ENCODE results near the gene DCTN4.

The DCTN4 gene

GRCh38 chr5:150731669-150732242 lies 27.1 kb downstream of the DCTN4 start:
- DNase-seq: no peak

GRCh38 chr5:150729859-150730258 lies 29.0 kb downstream of the DCTN4 start:
- DNase-seq: no peak

GRCh38 chr5:150723845-150724244 lies 35.0 kb downstream of the DCTN4 start:
- DNase-seq: no peak

GRCh38 chr5:150710165-150710564 lies 48.7 kb downstream of the DCTN4 start:
- no peak for DNase-seq

DNA sequence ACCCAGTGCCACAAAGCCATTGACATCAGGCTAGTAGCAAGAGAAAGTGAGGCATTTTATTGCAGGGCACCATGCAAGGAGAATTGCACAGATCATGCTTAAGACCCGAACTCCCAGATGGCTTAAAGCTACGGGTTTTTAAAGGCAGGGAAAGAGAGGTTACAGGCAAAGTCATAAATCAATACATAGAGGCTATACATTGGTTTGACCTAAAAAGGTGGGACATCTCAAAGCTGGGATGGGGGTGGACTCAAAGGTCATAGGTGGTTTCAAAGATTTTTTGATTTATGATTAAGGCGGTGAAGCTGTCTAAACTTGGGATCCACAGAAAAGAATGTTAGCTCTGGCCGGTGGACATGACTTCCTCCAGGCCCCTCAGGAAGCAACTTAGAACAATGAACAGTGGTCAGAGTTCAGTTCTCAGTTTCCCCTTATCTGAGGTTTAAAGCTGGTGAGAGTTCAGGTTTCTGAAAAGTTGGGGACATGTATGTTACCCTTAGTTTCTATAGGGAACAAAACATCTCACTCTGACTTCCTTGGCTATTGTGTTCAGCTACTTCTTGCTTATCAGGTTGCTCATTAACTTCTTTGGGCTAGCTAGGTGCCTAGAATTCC lies 51.9 kb downstream of the DCTN4 start:
- no peak for DNase-seq

- no peak for DNase-seq
Observed at GRCh38 chr5:150703762-150704161, 55.1 kb downstream of the DCTN4 start.

GRCh38 chr5:150700594-150701377 lies 58.0 kb downstream of the DCTN4 start, which contains the start of gene RBM22:
Gene RBM22 (minus strand): TSS chr5:150701062. CDS start chr5:150700985, 77 bp downstream.
- DNase-seq: peak; percentile 92

DNA sequence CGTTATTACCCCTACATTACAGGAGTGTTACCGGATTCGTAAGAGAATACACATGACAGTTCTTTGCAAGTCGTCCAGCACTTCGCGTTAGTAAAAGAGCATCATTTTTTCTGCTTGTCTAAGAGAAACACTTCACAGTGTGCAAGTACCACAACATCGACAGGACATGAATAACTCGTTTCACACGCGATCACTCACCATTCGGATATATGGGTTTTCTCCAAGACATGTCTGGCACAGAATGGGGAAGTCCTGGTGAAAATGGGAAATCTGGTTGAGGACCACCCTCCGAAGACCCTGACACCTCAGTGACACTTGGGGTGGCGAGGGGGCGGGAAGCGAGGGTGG lies 58.6 kb downstream of the DCTN4 start:
- DNase-seq: no peak

DNA sequence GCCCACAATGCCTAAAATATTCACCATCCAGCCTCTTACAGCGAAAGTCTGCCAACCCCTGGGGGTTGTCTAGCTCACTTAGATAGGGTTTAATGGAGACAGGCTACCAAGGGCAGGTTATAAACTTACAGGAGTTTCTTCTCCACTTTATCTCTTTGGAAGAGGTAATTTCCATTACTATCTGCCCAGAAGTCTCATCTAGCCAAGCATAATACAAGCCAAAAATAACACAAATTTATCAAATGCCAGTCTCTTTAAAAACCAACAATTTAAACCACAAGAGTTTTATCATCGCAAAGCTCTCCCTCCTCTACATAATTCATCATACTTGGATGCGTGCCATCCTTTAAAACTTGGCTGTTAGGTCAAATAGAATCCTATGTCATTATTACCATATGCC lies 64.2 kb downstream of the DCTN4 start:
- DNase-seq: no peak

- no peak for DNase-seq
Observed at GRCh38 chr5:150692276-150692675, 66.5 kb downstream of the DCTN4 start.

- no peak for DNase-seq
Observed at GRCh38 chr5:150690760-150691159, 68.1 kb downstream of the DCTN4 start.

DNA sequence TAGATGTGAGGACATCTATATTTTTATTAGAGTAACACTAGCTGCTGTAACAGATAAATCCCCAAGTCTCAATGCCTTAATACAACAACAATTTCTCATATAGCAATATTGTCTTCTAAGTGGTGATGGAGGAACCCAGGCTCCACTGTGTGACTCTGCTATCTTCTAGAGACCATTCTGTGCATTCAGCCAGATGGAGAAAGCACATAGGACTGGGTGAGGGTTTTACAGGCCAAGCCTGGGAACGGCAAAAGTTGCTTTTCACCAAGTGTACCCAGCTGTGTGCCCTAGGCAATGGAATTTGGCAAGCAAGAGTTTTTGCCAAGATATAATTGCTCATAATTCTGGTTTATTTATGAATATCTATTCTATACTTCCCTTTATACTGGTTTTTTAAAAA lies 69.7 kb downstream of the DCTN4 start:
- DNase-seq: no peak

DNA sequence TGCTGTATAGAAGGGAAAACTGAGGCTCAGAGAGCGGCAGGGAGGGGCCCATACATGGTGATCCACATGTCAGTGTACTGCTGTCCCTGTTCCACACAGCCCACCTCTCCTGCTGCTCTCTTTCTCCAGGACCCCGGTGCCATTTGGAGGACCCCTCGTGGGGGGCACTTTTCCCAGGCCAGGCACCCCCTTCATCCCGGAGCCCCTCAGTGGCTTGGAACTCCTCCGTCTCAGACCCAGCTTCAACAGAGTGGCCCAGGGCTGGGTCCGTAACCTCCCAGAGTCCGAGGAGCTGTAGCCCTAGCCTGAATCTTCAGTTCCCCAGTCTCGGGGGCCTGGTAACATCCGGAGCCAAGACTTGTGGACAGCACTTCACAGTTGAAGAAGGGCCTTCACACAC lies 82.2 kb downstream of the DCTN4 start:
- no peak for DNase-seq

DNA sequence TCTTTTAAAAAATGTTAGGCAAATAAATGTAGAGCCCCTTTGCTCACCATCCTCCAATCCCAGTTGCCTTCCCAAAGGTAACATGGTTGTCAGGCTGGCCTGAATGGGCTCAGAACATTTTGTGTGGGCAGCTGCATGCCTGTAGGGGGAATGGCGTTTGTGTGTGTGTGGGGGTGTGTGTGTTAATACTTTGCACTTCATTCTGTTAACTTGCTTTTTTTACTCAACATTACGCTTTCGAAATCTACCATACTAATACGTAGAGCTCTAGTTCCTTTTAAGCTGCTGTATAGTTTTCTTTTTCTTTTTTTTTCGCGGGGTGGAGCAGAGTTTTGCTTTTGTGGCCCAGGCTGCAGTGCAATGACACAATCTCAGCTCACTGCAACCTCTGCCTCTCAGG lies 83.7 kb downstream of the DCTN4 start:
- no peak for DNase-seq

DNA sequence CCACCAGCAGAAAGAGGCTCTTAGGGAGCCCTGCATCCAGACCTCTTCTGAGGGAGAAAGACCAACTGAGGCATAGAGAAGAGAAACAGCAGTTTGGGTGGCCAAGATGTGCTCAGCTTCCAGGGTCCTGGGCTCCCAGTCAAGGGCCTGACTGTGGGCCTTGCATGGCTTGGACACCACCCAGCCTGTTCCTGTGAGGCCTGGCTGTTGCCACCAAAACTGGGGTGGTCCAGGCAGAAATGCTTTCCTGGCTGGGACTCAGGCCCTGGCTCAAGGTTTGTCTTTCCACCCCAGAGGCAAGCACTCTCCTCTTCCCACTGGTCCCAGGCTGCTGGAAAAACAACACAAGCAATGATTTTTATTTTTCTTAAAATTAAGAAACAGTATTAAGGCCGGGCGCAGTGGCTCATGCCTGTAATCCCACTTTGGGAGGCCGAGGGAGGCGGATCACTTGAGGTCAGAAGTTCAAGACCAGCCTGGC lies 84.4 kb downstream of the DCTN4 start:
- no peak for DNase-seq

DNA sequence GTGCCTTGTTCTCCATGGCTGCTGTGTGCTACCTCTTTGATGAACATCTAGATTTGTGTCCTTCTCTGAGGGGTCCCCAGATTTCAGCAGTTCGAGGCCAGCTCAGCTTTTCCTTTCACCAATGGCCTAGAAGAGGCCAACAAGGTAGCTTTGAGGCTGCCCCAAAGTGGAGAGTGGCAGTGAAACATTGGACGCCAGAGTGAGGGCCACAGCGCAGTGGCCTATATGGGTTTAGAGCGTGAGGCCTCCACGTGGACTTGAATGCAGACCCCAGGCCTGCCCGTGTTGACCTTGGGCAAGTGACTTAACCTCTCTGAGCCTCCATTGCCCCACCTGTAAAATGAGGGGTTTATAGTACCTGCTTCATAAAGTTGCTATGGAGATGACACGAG lies 85.9 kb downstream of the DCTN4 start:
- no peak for DNase-seq

DNA sequence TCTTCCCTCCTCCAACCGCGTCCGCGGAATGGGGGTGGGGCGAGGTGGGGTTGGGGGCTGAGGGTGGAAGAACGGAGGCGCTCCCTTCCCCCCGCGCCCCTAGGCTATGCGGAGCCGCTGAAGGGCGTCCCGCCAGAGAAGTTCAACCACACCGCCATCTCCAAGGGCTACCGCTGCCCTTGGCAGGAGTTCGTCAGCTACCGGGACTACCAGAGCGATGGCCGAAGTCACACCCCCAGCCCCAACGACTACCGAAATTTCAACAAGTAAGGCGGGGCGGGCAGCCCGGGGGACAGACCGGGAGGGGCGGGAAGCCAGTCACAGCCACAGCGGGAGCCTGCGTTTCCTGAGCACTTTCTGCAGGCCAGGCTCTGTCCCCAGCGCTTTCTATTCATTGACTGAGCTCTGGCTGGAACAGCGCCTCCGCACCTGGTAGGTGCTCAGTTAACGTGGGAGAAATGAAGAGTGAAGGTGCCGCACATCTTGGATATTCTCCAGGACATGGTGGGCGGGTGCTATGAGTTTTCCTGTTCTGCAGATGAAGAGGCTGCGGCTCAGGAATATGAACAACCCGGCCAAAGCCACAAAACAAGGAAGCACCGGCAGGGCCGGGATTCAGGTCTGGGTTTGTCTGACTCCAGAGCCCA lies 86.5 kb downstream of the DCTN4 start:
- DNase-seq: peak; percentile 26

DNA sequence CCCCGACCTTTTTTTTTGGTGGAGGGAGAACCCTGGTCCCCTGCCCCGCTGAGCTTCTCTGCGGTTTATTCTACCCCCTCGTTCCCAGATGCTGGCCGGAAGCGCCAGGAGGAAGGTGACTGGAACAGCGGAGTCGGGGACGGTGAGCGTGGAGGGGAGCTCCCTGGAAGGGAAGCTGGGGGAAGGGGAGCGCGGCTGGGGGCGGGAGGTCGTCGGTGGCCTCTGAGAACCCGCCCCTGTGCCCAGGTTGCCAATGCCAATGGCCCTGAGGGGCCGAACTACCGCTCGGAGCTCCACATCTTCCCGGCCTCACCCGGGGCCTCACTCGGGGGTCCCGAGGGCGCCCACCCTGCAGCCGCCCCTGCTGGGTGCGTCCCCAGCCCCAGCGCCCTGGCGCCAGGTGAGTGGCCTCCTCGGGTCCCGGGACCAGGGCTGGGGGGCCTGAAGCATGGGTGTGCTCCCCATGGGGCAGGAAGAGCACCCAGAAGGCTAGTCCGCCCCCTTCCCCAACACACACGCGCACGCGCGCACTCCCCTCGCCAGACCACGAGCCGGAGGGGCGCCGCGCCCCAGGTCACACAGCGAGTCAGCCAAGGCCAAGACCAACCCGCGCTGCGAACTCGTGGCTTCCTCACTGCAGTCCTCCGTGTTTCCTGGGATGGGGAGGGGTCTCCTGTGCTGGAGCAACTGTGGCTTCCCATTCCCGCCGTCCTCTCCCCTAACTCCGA lies 87.1 kb downstream of the DCTN4 start:
- peak; percentile 15 for DNase-seq

DNA sequence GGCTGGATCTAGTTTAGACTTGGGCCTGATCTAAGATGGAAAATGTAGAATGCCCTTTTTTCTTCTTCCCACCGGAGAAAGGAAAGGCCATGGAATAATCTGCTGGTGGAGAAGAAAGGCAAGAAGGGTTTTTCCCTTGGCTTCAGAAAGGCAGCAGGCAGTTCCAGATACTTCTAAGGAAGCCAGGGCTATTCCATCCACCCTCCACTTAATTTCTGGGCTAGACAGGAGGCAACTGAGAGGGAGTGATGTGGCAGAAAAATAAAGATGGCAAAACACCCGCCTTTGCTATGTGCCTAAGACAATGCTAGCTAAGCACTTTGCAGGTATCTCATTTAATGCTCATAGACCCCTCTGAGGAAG lies 87.9 kb downstream of the DCTN4 start:
- DNase-seq: no peak

GRCh38 chr5:150670275-150670947 lies 88.4 kb downstream of the DCTN4 start:
- no peak for DNase-seq

DNA sequence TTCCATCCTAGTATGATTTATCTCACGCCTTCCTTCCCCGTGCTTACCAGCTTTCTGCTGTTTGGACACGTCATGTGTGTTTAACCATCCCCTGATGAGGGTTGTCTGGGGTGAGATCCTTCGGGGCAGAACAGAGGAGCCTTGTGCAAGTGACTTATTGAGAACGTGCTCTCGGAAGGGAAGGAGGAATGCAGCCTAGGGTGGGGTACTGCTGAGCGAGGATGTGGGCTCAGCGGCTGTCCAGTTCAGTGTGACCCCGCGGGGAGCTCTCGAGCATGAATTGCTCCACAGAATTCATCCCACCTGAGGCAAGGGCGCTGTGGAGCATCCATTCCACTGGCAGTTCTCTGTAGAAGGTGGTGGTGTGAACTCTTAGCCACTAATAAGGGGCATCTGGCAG lies 93.8 kb downstream of the DCTN4 start:
- no peak for DNase-seq

DNA sequence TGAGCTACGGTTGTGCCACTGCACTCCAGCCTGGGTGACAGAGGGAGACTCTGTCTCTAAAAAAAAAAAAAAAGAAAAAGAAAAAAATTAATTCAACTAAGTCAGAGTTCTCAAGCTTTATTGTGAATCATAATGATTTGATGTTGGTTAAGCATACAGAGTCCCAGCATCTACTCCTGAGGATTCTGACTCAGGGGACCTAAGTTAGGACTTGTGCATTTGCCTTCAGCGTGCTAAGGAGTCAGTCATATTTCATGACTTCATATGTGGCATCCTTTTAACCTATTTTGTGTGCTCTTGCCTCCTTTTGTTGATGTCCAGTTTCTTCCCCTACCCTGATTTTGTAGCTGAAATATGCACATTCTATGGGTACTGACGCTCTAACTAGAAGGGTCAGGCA lies 94.9 kb downstream of the DCTN4 start:
- DNase-seq: no peak

Data from activated naive CD4-positive, alpha-beta T cell treated with Interleukin-2 at 50 U/mL for 16 hours (primary cell).